GM21717 (cell line): Measurements from ENCODE around the gene TMEM135.
"Not testable (repeated sequence)": the region's sequence is repeated elsewhere in the genome, so short reads cannot be mapped to it uniquely, and the experiment has no call there.

Experiments used
- ATAC-seq: cut with Tn5 transposase; IDR thresholded peaks from one replicate; pipeline ENCODE4 v1.9.1; 2021; ENCODE audit warnings: mild to moderate bottlenecking, moderate library complexity; ENCODE audit not compliant: unreplicated experiment

Gene TMEM135

GRCh38 chr11:87254562-87254961, 216.8 kb downstream of the TMEM135 start:
- ATAC-seq, result no peak

- ATAC-seq, result no peak
These were observed 217.9 kb downstream of the TMEM135 start for GRCh38 chr11:87255589-87255988.

GRCh38 chr11:87256694-87257340, 219.1 kb downstream of the TMEM135 start:
- ATAC-seq, result no peak

GRCh38 chr11:87258171-87258833, 220.6 kb downstream of the TMEM135 start:
- ATAC-seq, result no peak

GRCh38 chr11:87259736-87260135, 222.0 kb downstream of the TMEM135 start:
- ATAC-seq, result no peak

GRCh38 chr11:87260811-87261210, 223.1 kb downstream of the TMEM135 start:
- ATAC-seq, result no peak

GRCh38 chr11:87263264-87263838, 225.6 kb downstream of the TMEM135 start:
- ATAC-seq, result no peak

GRCh38 chr11:87263979-87264378, 226.2 kb downstream of the TMEM135 start:
- ATAC-seq, result no peak

GRCh38 chr11:87265132-87265531, 227.4 kb downstream of the TMEM135 start:
- ATAC-seq, result no peak

- no peak for ATAC-seq
These were observed 228.2 kb downstream of the TMEM135 start for GRCh38 chr11:87265979-87266378.

GRCh38 chr11:87266751-87267150, 229.0 kb downstream of the TMEM135 start:
- ATAC-seq, result no peak

GRCh38 chr11:87271951-87272350, 234.2 kb downstream of the TMEM135 start:
- not testable (repeated sequence) for ATAC-seq

GRCh38 chr11:87275176-87275575, 237.4 kb downstream of the TMEM135 start:
- no peak for ATAC-seq

- no peak for ATAC-seq
These were observed 242.4 kb downstream of the TMEM135 start for GRCh38 chr11:87280143-87280542.

GRCh38 chr11:87281496-87281895, 243.8 kb downstream of the TMEM135 start:
- no peak for ATAC-seq

- no peak for ATAC-seq
These were observed 246.6 kb downstream of the TMEM135 start for GRCh38 chr11:87284306-87284705.

- not testable (repeated sequence) for ATAC-seq
These were observed 247.9 kb downstream of the TMEM135 start for GRCh38 chr11:87285674-87286073.

- ATAC-seq, result no peak
These were observed 248.6 kb downstream of the TMEM135 start for GRCh38 chr11:87286338-87286737.

GRCh38 chr11:87290304-87290922, 252.7 kb downstream of the TMEM135 start:
- no peak for ATAC-seq

- ATAC-seq, result no peak
These were observed 254.9 kb downstream of the TMEM135 start for GRCh38 chr11:87292598-87292997.

- ATAC-seq, result no peak
These were observed 257.5 kb downstream of the TMEM135 start for GRCh38 chr11:87295237-87295636.

- no peak for ATAC-seq
These were observed 258.9 kb downstream of the TMEM135 start for GRCh38 chr11:87296627-87297026.
